H1 (cell line): Measurements from ENCODE around the gene METTL1. TPM values are rescaled to one million over a fixed set of nuclear protein-coding genes. Genes with fewer than 3 reads are reported as not detected.

Experiments used
- CTCF ChIA-PET: fragments of 300-600 bp; sonication (Branson Sonifier 250); formaldehyde crosslinking; loops from one replicate; lab custom pipeline; 2021; ENCODE audit not compliant: partially characterized antibody; lab: Charles Lee
- POLR2A ChIA-PET: fragments of 300-600 bp; sonication (Branson Sonifier 250); formaldehyde crosslinking; loops from one replicate; lab custom pipeline; 2021; ENCODE audit warnings: inconsistent platforms; ENCODE audit not compliant: partially characterized antibody; lab: Charles Lee
- DNase-seq, 2 experiments: peaks; one replicate each; pipeline versions ENCODE4 v3.0.0 to v3.0.0-alpha.2; 2010 to 2022; ENCODE audit warnings: low spot score in 2 of 2, low read depth in 1 of 2, mixed read lengths in 1 of 2
- FAIRE-seq: peaks from 2 replicates; lab custom pipeline; 2011; peaks lifted over from hg19 to GRCh38; lab: Jason Lieb, UNC
- H2AFZ ChIP-seq: 2 replicates; pipeline ENCODE4 v1.8.1; 2012; ENCODE audit warnings: low read length, inconsistent platforms
- H2AK5ac ChIP-seq: 2 replicates; pipeline ENCODE4 v1.6.1; 2013; ENCODE audit warnings: low read depth, low read length
- H2BK120ac ChIP-seq: replicated peaks from 2 replicates; pipeline ENCODE3; 2013; ENCODE audit warnings: low read depth, low read length, inconsistent platforms
- H2BK12ac ChIP-seq: 2 replicates; pipeline ENCODE4 v1.6.1; 2013; ENCODE audit warnings: low read depth, low read length
- H2BK15ac ChIP-seq: 2 replicates; pipeline ENCODE4 v1.6.1; 2013; ENCODE audit warnings: low read length
- H2BK20ac ChIP-seq: 2 replicates; pipeline ENCODE4 v1.6.1; 2013; ENCODE audit warnings: low read length
- H2BK5ac ChIP-seq: 2 replicates; pipeline ENCODE4 v1.6.1; 2013; ENCODE audit warnings: low read depth, low read length
- H3K14ac ChIP-seq: 2 replicates; pipeline ENCODE4 v1.6.1; 2013; ENCODE audit warnings: inconsistent platforms; ENCODE audit not compliant: insufficient read length
- H3K18ac ChIP-seq: 2 replicates; pipeline ENCODE4 v1.6.1; 2013; ENCODE audit warnings: low read length; ENCODE audit errors: extremely low read depth
- H3K23ac ChIP-seq: 2 replicates; pipeline ENCODE4 v1.6.1; 2013; ENCODE audit warnings: inconsistent platforms; ENCODE audit not compliant: insufficient read length
- H3K23me2 ChIP-seq: 2 replicates; pipeline ENCODE4 v1.6.1; 2013; ENCODE audit warnings: low read depth, low read length
- H3K27ac ChIP-seq: 2 replicates; pipeline ENCODE4 v1.6.1; 2011; ENCODE audit warnings: low read depth, low read length, inconsistent platforms
- H3K27me3 ChIP-seq, 4 experiments: replicated peaks in 1 of 4; 1 replicate in 1 of 4; 2 replicates in 3 of 4; pipeline versions ENCODE4 v1.6.1 to v1.8.1; 2011 to 2013; ENCODE audit warnings: low read length in 3 of 4, mild to moderate bottlenecking in 3 of 4, inconsistent platforms in 2 of 4, mixed read lengths in 2 of 4, moderate library complexity in 1 of 4; ENCODE audit not compliant: control insufficient read depth in 3 of 4, insufficient read depth in 3 of 4; ENCODE audit errors: extremely low read depth in 1 of 4
- H3K36me3 ChIP-seq, 4 experiments: 2 replicates each; pipeline versions ENCODE4 v1.6.1 to v1.8.1; 2011 to 2013; ENCODE audit warnings: mild to moderate bottlenecking in 4 of 4, low read length in 3 of 4, moderate library complexity in 2 of 4, control low read depth in 1 of 4, inconsistent platforms in 1 of 4; ENCODE audit not compliant: insufficient read depth in 4 of 4, control insufficient read depth in 2 of 4
- H3K4ac ChIP-seq: replicated peaks from 2 replicates; pipeline ENCODE3; 2013; ENCODE audit warnings: low read length, low read depth, mixed read lengths, inconsistent platforms; ENCODE audit not compliant: insufficient read length
- H3K4me1 ChIP-seq, 4 experiments: replicated peaks in 1 of 4; 1 replicate in 1 of 4; 2 replicates in 3 of 4; pipeline versions ENCODE4 v1.6.1 to v1.8.1; 2011 to 2013; ENCODE audit warnings: low read length in 3 of 4, inconsistent platforms in 2 of 4, mixed read lengths in 1 of 4; ENCODE audit not compliant: insufficient read depth in 4 of 4, control insufficient read depth in 3 of 4
- H3K4me2 ChIP-seq, 2 experiments: 2 replicates each; pipeline versions ENCODE4 v1.6.1 to v1.8.1; 2011 to 2013; ENCODE audit warnings: low read depth in 2 of 2, low read length in 2 of 2, control low read depth in 1 of 2, inconsistent platforms in 1 of 2, mild to moderate bottlenecking in 1 of 2; ENCODE audit not compliant: insufficient read depth in 1 of 2
- H3K4me3 ChIP-seq, 4 experiments: fragments of 200-600, 300-600 bp in 1 of 4; sonication (generic), shearing (Covaris generic), sonication (Bioruptor Twin) in 1 of 4; 2 replicates each; pipeline versions ENCODE4 v1.5.1 to v1.8.1; 2011 to 2016; ENCODE audit warnings: low read length in 4 of 4, low read depth in 3 of 4, control low read depth in 2 of 4, inconsistent platforms in 2 of 4, mild to moderate bottlenecking in 2 of 4, mixed read lengths in 1 of 4, moderate library complexity in 1 of 4; ENCODE audit not compliant: insufficient read depth in 2 of 4; ENCODE audit errors: extremely low read depth in 1 of 4
- H3K56ac ChIP-seq: replicated peaks from 2 replicates; pipeline ENCODE3; 2013; ENCODE audit warnings: low read depth, mild to moderate bottlenecking, mixed read lengths, low read length, inconsistent platforms; ENCODE audit not compliant: insufficient read length
- H3K79me1 ChIP-seq: 2 replicates; pipeline ENCODE4 v1.6.1; 2013; ENCODE audit warnings: low read depth, low read length, control low read depth
- H3K79me2 ChIP-seq, 2 experiments: 2 replicates each; pipeline versions ENCODE4 v1.6.1 to v1.8.1; 2012 to 2013; ENCODE audit warnings: low read length in 2 of 2, mild to moderate bottlenecking in 2 of 2, inconsistent platforms in 1 of 2; ENCODE audit not compliant: insufficient read depth in 2 of 2, control insufficient read depth in 1 of 2
- H3K9ac ChIP-seq, 4 experiments: replicated peaks in 1 of 4; 1 replicate in 1 of 4; 2 replicates in 3 of 4; pipeline versions ENCODE4 v1.6.1 to v1.8.1; 2011 to 2013; ENCODE audit warnings: low read depth in 3 of 4, low read length in 3 of 4, control low read depth in 2 of 4, mild to moderate bottlenecking in 2 of 4, moderate library complexity in 2 of 4, inconsistent platforms in 1 of 4; ENCODE audit errors: extremely low read depth in 1 of 4
- H3K9me3 ChIP-seq, 2 experiments: 2 replicates each; pipeline versions ENCODE4 v1.6.1 to v1.8.1; 2012 to 2013; ENCODE audit warnings: mild to moderate bottlenecking in 2 of 2, moderate library complexity in 2 of 2, control low read depth in 1 of 2, inconsistent platforms in 1 of 2, low read depth in 1 of 2, low read length in 1 of 2, mixed read lengths in 1 of 2; ENCODE audit not compliant: insufficient read depth in 2 of 2
- H4K20me1 ChIP-seq, 2 experiments: replicated peaks in 1 of 2; 2 replicates each; pipeline versions ENCODE3 to v1.8.1; 2011 to 2013; ENCODE audit warnings: inconsistent platforms in 2 of 2, low read length in 2 of 2, mild to moderate bottlenecking in 1 of 2; ENCODE audit not compliant: insufficient read depth in 2 of 2, control insufficient read depth in 1 of 2
- H4K5ac ChIP-seq: 2 replicates; pipeline ENCODE4 v1.6.1; 2013; ENCODE audit warnings: low read length, low read depth, mixed read lengths, inconsistent platforms; ENCODE audit not compliant: insufficient read length
- H4K8ac ChIP-seq: 2 replicates; pipeline ENCODE4 v1.8.0; 2013; ENCODE audit warnings: mild to moderate bottlenecking, moderate library complexity, low read length, inconsistent platforms; ENCODE audit not compliant: insufficient read depth; ENCODE audit errors: extremely low read depth
- H4K91ac ChIP-seq: replicated peaks from 2 replicates; pipeline ENCODE3; 2013; ENCODE audit warnings: low read length, mixed read lengths, inconsistent platforms; ENCODE audit not compliant: insufficient read length
- CREB1 ChIP-seq: IDR thresholded peaks from 2 replicates; pipeline ENCODE4 v1.6.1; 2012; ENCODE audit warnings: inconsistent platforms
- JUND ChIP-seq: IDR thresholded peaks from 2 replicates; pipeline ENCODE4 v1.6.1; 2011; ENCODE audit warnings: mild to moderate bottlenecking, improper control_type of control experiment, low read length
- RAD21 ChIP-seq, 2 experiments: IDR thresholded peaks in 1 of 2; conservative IDR thresholded peaks in 1 of 2; 2 replicates each; pipeline ENCODE4 v1.6.1; 2011; ENCODE audit warnings: low read depth in 2 of 2, low read length in 2 of 2, improper control_type of control experiment in 1 of 2, inconsistent platforms in 1 of 2, mild to moderate bottlenecking in 1 of 2, moderate library complexity in 1 of 2
- TAF7 ChIP-seq: optimal IDR thresholded peaks from 2 replicates; pipeline ENCODE3; 2011; ENCODE audit warnings: low read depth, mild to moderate bottlenecking, inconsistent platforms, low read length, moderate library complexity, borderline replicate concordance
- WGBS, 2 experiments: shearing (Covaris generic) in 1 of 2; methylation state at CpG; one replicate each; pipeline versions ENCODE4 v1.1.6 to v1.1.7; 2013 to 2015; ENCODE audit warnings: low lambda C conversion rate in 2 of 2, mixed read lengths in 2 of 2, inconsistent platforms in 1 of 2, low coverage in 1 of 2, missing lambda C conversion rate in 1 of 2; ENCODE audit not compliant: insufficient replicate concordance in 2 of 2, insufficient coverage in 1 of 2, insufficient read length in 1 of 2; ENCODE audit errors: extremely low coverage in 1 of 2, missing lambda C conversion rate in 1 of 2; 5-methylcytosine and 5-hydroxymethylcytosine counted together
- polyA plus RNA-seq, 7 experiments: library from polyadenylated mRNA; depleted of rRNA in 3 of 7; stranded (reverse) in 5 of 7; unstranded in 2 of 7; fragments of >200 nt in 5 of 7; fragments of 200-250 nt in 2 of 7; gene quantifications; 1 replicate in 5 of 7; 2 replicates in 1 of 7; 4 replicates in 1 of 7; pipeline versions ENCODE4 v1.2.1 to v1.2.3, GENCODE V29; 2011 to 2013; ENCODE audit warnings: missing spikeins in 2 of 7, mixed read lengths in 2 of 7
- total RNA-seq: library from RNA; stranded (reverse); fragmentation: NEBNext Ultra II Directional; extraction: Animal tissue kit (Norgen Biotek cat#: 25700); gene quantifications from 2 replicates; pipeline ENCODE4 v1.2.1, GENCODE V29; 2021
- TF ChIP-seq, protein P1 (sequence below): IDR thresholded peaks from 2 replicates; pipeline ENCODE4 v1.6.1; 2011; ENCODE audit warnings: low read depth, mild to moderate bottlenecking, low read length; ENCODE audit not compliant: insufficient read depth
- TF ChIP-seq, protein P2 (sequence below), 3 experiments: IDR thresholded peaks; 1 replicate in 2 of 3; 2 replicates in 1 of 3; pipeline versions ENCODE4 v1.5.1 to v1.6.1; 2011; ENCODE audit warnings: low read length in 3 of 3, mild to moderate bottlenecking in 3 of 3, inconsistent platforms in 2 of 3, low read depth in 1 of 3, moderate library complexity in 1 of 3; ENCODE audit not compliant: insufficient read depth in 1 of 3; ENCODE audit errors: control extremely low read depth in 1 of 3

Gene METTL1
- total and polyA plus RNA-seq, 2 of the 8 experiments (the other 6 are each of a cell fraction or from before 2014, with no cell fraction given) = 40.5 to 46.0 TPM

DNA sequence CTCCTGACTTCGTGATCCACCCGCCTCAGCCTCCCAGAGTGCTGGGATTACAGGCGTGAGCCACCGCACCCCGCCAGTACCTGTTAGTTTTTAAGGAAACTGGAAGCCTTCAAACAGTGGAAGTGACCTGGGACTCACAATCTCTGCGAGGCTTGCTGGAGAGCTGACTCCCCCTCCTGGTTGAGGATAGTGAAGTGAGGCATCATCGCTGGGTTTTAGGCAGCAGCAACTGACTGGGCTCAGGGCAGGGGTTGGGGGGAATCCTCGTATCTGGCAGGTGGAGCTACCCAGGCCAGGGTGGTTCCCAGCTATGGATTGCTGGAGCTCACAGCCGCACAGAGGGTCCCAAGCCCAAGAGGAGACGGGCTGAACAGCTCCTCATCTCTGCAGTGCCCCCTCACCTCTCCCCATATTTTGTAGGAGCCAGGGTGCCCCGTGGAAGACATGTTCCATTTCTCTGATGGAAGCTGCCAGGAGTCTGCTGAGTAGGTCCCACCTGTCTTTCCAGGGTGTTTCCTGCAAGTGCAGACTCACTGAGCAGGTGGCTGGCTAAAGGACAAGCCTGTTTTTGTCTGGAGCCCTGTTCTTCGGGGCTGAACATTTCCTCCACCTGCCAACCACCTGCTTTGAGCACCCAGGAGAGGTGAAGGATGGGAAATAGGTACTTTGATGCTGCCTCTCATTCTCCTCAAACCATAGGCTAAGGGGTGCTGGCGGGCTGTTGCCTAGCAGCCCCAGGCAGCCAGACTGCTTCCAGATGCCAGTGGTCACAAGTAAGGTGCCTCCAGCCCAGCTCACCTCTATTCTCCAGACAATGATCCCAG is 43.5 kb upstream of the METTL1 start:
- Histone ChIP-seq H3K4me1 (no peaks in the 10 kb centered on the region), H2AFZ (no peak overlapping the region), H3K36me3 (0 out of 8 replicates have a peak, but pooled peaks cover 0 to 3% (median 0%) of the 10 kb centered on the region in 4 experiments), H4K20me1 (peaks cover 0 to 2% of the 10 kb centered on the region in 2 experiments), H4K5ac (no peak overlapping the region), H3K18ac (no peak overlapping the region), H3K14ac (no peak overlapping the region), H2BK5ac (no peak overlapping the region), H3K56ac (no peak overlapping the region), H3K23ac (no peak overlapping the region), H2BK15ac (no peak overlapping the region), H3K4me2 (no peak overlapping the region), H2BK120ac (no peak overlapping the region), H2AK5ac (0 out of 2 replicates have a peak overlapping the region, but pooled peaks have one; percentile 26), H3K9ac (0 out of 7 replicates have a peak overlapping the region, but pooled peaks of 1 of the 4 experiments have one; percentile 14), H4K91ac (no peak overlapping the region), H2BK12ac (no peak overlapping the region), H2BK20ac (no peak overlapping the region), H3K23me2 (no peaks in the 10 kb centered on the region), H3K79me2 (no peaks in the 10 kb centered on the region), H3K27ac (no peak overlapping the region), H3K79me1 (no peaks in the 10 kb centered on the region), H3K4ac (no peak overlapping the region), H3K27me3 (no peaks in the 10 kb centered on the region), H3K4me3 (no peak overlapping the region), H3K9me3 (no peaks in the 10 kb centered on the region), H4K8ac (no peak overlapping the region)
- FAIRE-seq = no peak
- TF ChIP-seq, protein P1, sequence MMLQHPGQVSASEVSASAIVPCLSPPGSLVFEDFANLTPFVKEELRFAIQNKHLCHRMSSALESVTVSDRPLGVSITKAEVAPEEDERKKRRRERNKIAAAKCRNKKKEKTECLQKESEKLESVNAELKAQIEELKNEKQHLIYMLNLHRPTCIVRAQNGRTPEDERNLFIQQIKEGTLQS = no peak
- 0 out of 2 replicates have a peak, but pooled peaks have one; percentile 26 for TF ChIP-seq CREB1
- no peak for TF ChIP-seq TAF7
- TF ChIP-seq, protein P2, sequence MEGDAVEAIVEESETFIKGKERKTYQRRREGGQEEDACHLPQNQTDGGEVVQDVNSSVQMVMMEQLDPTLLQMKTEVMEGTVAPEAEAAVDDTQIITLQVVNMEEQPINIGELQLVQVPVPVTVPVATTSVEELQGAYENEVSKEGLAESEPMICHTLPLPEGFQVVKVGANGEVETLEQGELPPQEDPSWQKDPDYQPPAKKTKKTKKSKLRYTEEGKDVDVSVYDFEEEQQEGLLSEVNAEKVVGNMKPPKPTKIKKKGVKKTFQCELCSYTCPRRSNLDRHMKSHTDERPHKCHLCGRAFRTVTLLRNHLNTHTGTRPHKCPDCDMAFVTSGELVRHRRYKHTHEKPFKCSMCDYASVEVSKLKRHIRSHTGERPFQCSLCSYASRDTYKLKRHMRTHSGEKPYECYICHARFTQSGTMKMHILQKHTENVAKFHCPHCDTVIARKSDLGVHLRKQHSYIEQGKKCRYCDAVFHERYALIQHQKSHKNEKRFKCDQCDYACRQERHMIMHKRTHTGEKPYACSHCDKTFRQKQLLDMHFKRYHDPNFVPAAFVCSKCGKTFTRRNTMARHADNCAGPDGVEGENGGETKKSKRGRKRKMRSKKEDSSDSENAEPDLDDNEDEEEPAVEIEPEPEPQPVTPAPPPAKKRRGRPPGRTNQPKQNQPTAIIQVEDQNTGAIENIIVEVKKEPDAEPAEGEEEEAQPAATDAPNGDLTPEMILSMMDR (IDR thresholded peaks at IDR 0.05; ENCODE audit: control extremely low read depth in 1 of 3, insufficient read depth in 1 of 3, low read depth in 1 of 3, low read length in 3 of 3) = peak; percentile 63 to 70 (median 67)
- no peak for TF ChIP-seq JUND
- peak; percentile 57 to 70 for TF ChIP-seq RAD21 (IDR thresholded peaks at IDR 0.05 in 1 of 2, conservative IDR thresholded peaks at IDR 0.05 in 1 of 2; ENCODE audit: low read depth in 2 of 2, low read length in 2 of 2)
- DNase-seq = peak; percentile 50 to 62
- ChIA-PET POLR2A (interaction anchor here (1.0 to 9.6 kb wide), 13 partner anchors 9 to 106 kb away, joined by 3 to 71 read pairs (median 4); partner anchors contain the start of genes CTDSP2, CYP27B1, EEF1AKMT3 and METTL1), CTCF (interaction anchor here (0.7 to 10.4 kb wide), 23 partner anchors 9 to 167 kb away, joined by 3 to 146 read pairs (median 4); no protein-coding TSS in a partner anchor)
- WGBS, 2 experiments = 69% methylated on average over 13 of the region's 13 CpGs; no CpG with 5 or more reads in 1 of the 2 experiments
